Neural crest cell (in vitro differentiated cells): Measurements from ENCODE around the gene RALBP1. TPM values are rescaled to one million over a fixed set of nuclear protein-coding genes. Genes with fewer than 3 reads are reported as not detected.
A peak's percentile ranks its signal among the peaks of the same experiment; 100 is the strongest.

Experiments used
- DNase-seq: peaks from one replicate; pipeline ENCODE4 v3.0.0; 2021; ENCODE audit warnings: low read depth, mixed read lengths, low spot score
- H3K27ac Mint-ChIP-seq: one replicate; pipeline ENCODE4 v1.8.0; 2021; ENCODE audit warnings: mild to moderate bottlenecking, mixed read lengths; ENCODE audit not compliant: unreplicated experiment
- H3K27me3 Mint-ChIP-seq: 2 replicates; pipeline ENCODE4 v1.8.0; 2021; ENCODE audit warnings: low read depth, mild to moderate bottlenecking, mixed read lengths
- H3K36me3 Mint-ChIP-seq: 2 replicates; pipeline ENCODE4 v1.8.0; 2021; ENCODE audit warnings: low read depth, mild to moderate bottlenecking, mixed read lengths
- H3K4me1 Mint-ChIP-seq: 2 replicates; pipeline ENCODE4 v1.8.0; 2021; ENCODE audit warnings: mixed read lengths
- H3K4me3 Mint-ChIP-seq: one replicate; pipeline ENCODE4 v1.8.0; 2021; ENCODE audit warnings: mild to moderate bottlenecking, mixed read lengths
- H3K9me3 Mint-ChIP-seq: 2 replicates; pipeline ENCODE4 v1.8.0; 2021; ENCODE audit warnings: mixed read lengths
- CTCF ChIP-seq: fragments of 200-600 bp; sonication (generic); conservative IDR thresholded peaks from 2 replicates; pipeline ENCODE4 v1.5.0; 2021; ENCODE audit warnings: antibody characterized with exemption, mild to moderate bottlenecking
- total RNA-seq: library from RNA; stranded (reverse); gene quantifications from 2 replicates; pipeline ENCODE4 v1.2.1, GENCODE V29; 2021

RALBP1 gene
- total RNA-seq, 1 donor from 2014 or later = 47.0 TPM

- TF ChIP-seq CTCF = no peak
- Mint-ChIP-seq H3K27ac (no peak overlapping the region), H3K4me3 (no peak overlapping the region), H3K27me3 (peaks cover 8% of the 10 kb centered on the region), H3K36me3 (peaks cover 2% of the 10 kb centered on the region), H3K9me3 (peaks cover 9% of the 10 kb centered on the region), H3K4me1 (no peaks in the 10 kb centered on the region)
- no peak for DNase-seq
Measured at GRCh38 chr18:9466127-9466526, 9.2 kb upstream of the RALBP1 start.

- DNase-seq = no peak
- H3K27me3 Mint-ChIP-seq = peaks cover 11% of the 10 kb centered on the region
- no peak for TF ChIP-seq CTCF
- H3K9me3 Mint-ChIP-seq = peaks cover 9% of the 10 kb centered on the region
- no peak overlapping the region for H3K4me3 Mint-ChIP-seq
- H3K4me1 Mint-ChIP-seq = no peaks in the 10 kb centered on the region
- H3K27ac Mint-ChIP-seq = no peak overlapping the region
- H3K36me3 Mint-ChIP-seq = peaks cover 2% of the 10 kb centered on the region
Measured at GRCh38 chr18:9466846-9467245, 8.5 kb upstream of the RALBP1 start.

- TF ChIP-seq CTCF = no peak
- H3K4me1 Mint-ChIP-seq = peaks cover 1% of the 10 kb centered on the region
- H3K27me3 Mint-ChIP-seq = peaks cover 16% of the 10 kb centered on the region
- no peak overlapping the region for H3K4me3 Mint-ChIP-seq
- no peak overlapping the region for H3K27ac Mint-ChIP-seq
- DNase-seq = no peak
- H3K9me3 Mint-ChIP-seq = peaks cover 9% of the 10 kb centered on the region
- H3K36me3 Mint-ChIP-seq = peaks cover 2% of the 10 kb centered on the region
Measured at GRCh38 chr18:9468998-9469397, 6.3 kb upstream of the RALBP1 start.

- Mint-ChIP-seq H3K27me3 (peaks cover 16% of the 10 kb centered on the region), H3K9me3 (peaks cover 7% of the 10 kb centered on the region), H3K4me1 (peaks cover 8% of the 10 kb centered on the region), H3K36me3 (peaks cover 2% of the 10 kb centered on the region), H3K27ac (no peak overlapping the region), H3K4me3 (no peak overlapping the region)
- no peak for DNase-seq
- no peak for TF ChIP-seq CTCF
Measured at GRCh38 chr18:9469685-9470084, 5.6 kb upstream of the RALBP1 start.

- Mint-ChIP-seq H3K27ac (peak overlapping the region; percentile 12), H3K4me3 (peak overlapping the region; percentile 96), H3K4me1 (peaks cover 17% of the 10 kb centered on the region), H3K9me3 (no peaks in the 10 kb centered on the region), H3K27me3 (peaks cover 13% of the 10 kb centered on the region), H3K36me3 (no peaks in the 10 kb centered on the region)
- no peak for TF ChIP-seq CTCF
- no peak for DNase-seq
Measured at GRCh38 chr18:9474108-9474982, 968 bp upstream of the RALBP1 start.
